Mucosa of descending colon (tissue), 3 donors: ENCODE results near the gene MAGI2. TPM values are rescaled to one million over a fixed set of nuclear protein-coding genes. Genes with fewer than 3 reads are reported as not detected.

ENCODE experiments used
- ATAC-seq: fragments of 200-7000 bp; cut with Tn5 transposase; one replicate; pipeline ENCODE4 v1.9.1; 2020; ENCODE audit warnings: mild to moderate bottlenecking, moderate library complexity
- DNase-seq, 3 donors: peaks; one replicate each; pipeline ENCODE4 v3.0.0-alpha.2; 2020
- H3K36me3 ChIP-seq: fragments of 200-600 bp; one replicate; pipeline ENCODE4 v1.8.0; 2021; ENCODE audit warnings: low read depth, mild to moderate bottlenecking
- H3K4me1 ChIP-seq: fragments of 200-600 bp; one replicate; pipeline ENCODE4 v1.8.0; 2021; ENCODE audit warnings: low read depth, mild to moderate bottlenecking
- H3K4me3 ChIP-seq: fragments of 200-600 bp; one replicate; pipeline ENCODE4 v1.8.0; 2021; ENCODE audit warnings: mild to moderate bottlenecking
- H3K9me3 ChIP-seq: fragments of 200-600 bp; one replicate; pipeline ENCODE4 v1.8.0; 2021; ENCODE audit warnings: mild to moderate bottlenecking
- CTCF ChIP-seq: fragments of 200-600 bp; IDR thresholded peaks from one replicate; pipeline ENCODE4 v1.8.0; 2022; ENCODE audit warnings: antibody characterized with exemption, mild to moderate bottlenecking
- intact Hi-C, 2 donors: fragments of 100-400 bp; cut with DNase I in 1 of 2; cut with micrococcal nuclease in 1 of 2; formaldehyde crosslinking; loops; one replicate each; pipeline versions ENCODE4 v1.11.0 to v1.11.1; 2022; cut with DNase I, micrococcal nuclease
- total RNA-seq, 3 donors: library from RNA; stranded (reverse); fragmentation: NEBNext Ultra II Directional in 2 of 3; extraction: Animal tissue kit (Norgen Biotek cat#: 25700) in 2 of 3; gene quantifications; one replicate each; pipeline versions ENCODE4 v1.2.1 to v1.2.4, GENCODE V29; 2021 to 2023
- donor health status: DM: no; HTN: no; CAD: no; lungs with moderate emphysema.
- donor health status: DM: no; HTN: no; CAD: no.
- donor health status: DM: no; HTN: yes; CAD: no.

Gene MAGI2
- total RNA-seq, 3 donors from 2014 or later: 1.9 to 14.5 (median 2.7) TPM

GRCh38 chr7:79268730-79269129 is 184.7 kb downstream of the MAGI2 start:
- Histone ChIP-seq H3K36me3 (no peaks in the 10 kb centered on the region), H3K9me3 (no peaks in the 10 kb centered on the region), H3K4me3 (no peak overlapping the region), H3K4me1 (no peaks in the 10 kb centered on the region)
- DNase-seq (no peak), ATAC-seq (no peak)
- TF ChIP-seq CTCF: no peak
- intact Hi-C loops: no loop called here

GRCh38 chr7:79258826-79259225 is 194.6 kb downstream of the MAGI2 start:
- no peak for TF ChIP-seq CTCF
- intact Hi-C loops: no loop called here
- Histone ChIP-seq H3K4me3 (no peak overlapping the region), H3K4me1 (no peaks in the 10 kb centered on the region), H3K9me3 (no peaks in the 10 kb centered on the region), H3K36me3 (no peaks in the 10 kb centered on the region)
- ATAC-seq (no peak), DNase-seq (no peak)

GRCh38 chr7:79257959-79258358 is 195.5 kb downstream of the MAGI2 start:
- intact Hi-C loops: no loop called here
- no peak overlapping the region for H3K4me3 ChIP-seq
- no peaks in the 10 kb centered on the region for H3K9me3 ChIP-seq
- no peaks in the 10 kb centered on the region for H3K36me3 ChIP-seq
- no peak for DNase-seq
- no peak for ATAC-seq
- no peak for TF ChIP-seq CTCF
- H3K4me1 ChIP-seq: no peaks in the 10 kb centered on the region

GRCh38 chr7:79245623-79246249 is 207.7 kb downstream of the MAGI2 start:
- no peaks in the 10 kb centered on the region for H3K9me3 ChIP-seq
- H3K36me3 ChIP-seq: no peaks in the 10 kb centered on the region
- TF ChIP-seq CTCF: no peak
- peak; percentile 14 for ATAC-seq
- intact Hi-C loops: no loop called here
- H3K4me3 ChIP-seq: no peak overlapping the region
- no peaks in the 10 kb centered on the region for H3K4me1 ChIP-seq
- DNase-seq: peak in 1 of 3 donors; percentile 14

GRCh38 chr7:79244482-79244881 is 209.0 kb downstream of the MAGI2 start:
- H3K4me3 ChIP-seq: no peak overlapping the region
- no peaks in the 10 kb centered on the region for H3K4me1 ChIP-seq
- intact Hi-C loops: no loop called here
- DNase-seq (no peak), ATAC-seq (no peak)
- H3K9me3 ChIP-seq: no peaks in the 10 kb centered on the region
- no peak for TF ChIP-seq CTCF
- no peaks in the 10 kb centered on the region for H3K36me3 ChIP-seq
